Stimulated activated CD4-positive, alpha-beta T cell treated with anti-CD3 and anti-CD28 coated beads, Interleukin-12 subunit alpha, Interleukin-12 subunit beta, amount 100 ng/mL, for 48 hours (primary cell): ENCODE results near the gene RGS5.

Experiments
- DNase-seq, 3 donors: peaks; one replicate each; pipeline ENCODE4 v3.0.0-alpha.2; 2020; ENCODE audit warnings: low read depth in 2 of 3, low spot score in 1 of 3

The RGS5 gene

DNA sequence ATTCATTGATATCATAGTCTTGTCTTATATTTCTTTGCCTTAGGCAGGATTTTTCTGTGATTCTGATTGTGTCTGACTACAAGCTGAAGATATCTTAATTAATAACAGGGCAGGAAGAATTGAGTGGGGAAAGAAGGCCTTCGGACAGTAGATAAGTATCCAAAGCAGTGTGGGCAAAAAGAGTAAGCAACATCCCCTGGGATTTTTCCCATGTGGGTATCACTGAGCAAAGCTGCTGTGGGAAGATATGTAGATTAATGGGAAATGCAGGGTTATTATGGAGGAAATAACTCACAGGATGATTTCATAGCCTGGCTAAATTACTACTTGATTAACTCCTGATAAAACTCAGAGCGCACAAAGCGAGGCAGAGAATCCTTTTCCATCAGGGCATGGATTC, 55.7 kb downstream of the RGS5 start:
- no peak for DNase-seq

- no peak for DNase-seq
Observed at GRCh38 chr1:163145435-163145834, 57.3 kb downstream of the RGS5 start.

DNA sequence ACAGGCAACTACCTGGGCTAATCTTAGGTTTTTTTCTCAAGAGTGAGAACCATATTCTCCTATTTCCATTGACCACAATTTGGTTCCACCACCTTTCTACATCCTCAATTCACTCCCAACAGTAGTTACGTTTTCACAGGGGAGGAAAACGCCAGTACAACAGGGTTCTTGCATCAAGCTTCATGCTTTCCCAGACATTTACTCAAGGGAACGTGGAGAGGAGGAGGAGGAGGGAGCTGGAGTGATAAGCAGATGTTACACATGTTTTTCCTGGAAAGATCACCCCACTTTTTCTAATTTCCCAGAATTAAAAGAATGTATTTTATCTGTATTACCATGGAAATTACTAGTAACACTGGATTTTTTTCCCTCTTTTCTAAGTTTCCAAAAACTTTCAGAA, 58.3 kb downstream of the RGS5 start:
- no peak for DNase-seq

DNA sequence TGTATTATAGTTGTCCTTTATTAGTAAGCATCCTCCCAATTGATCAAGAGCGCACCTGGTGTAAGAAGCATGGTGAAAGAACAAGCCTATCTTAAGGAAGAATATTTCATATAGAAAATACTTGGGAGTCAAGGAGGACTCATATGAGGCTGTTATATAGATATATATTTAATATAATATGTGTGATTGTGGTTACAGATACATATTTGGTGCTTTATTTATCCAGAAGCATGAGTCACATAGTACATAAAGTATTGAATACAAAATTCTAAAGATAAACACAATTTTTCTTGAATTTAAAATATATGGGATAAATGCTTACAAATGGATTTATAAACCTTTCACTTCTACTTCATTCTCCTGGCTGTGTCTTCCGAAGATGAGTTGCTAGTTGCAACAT, 60.6 kb downstream of the RGS5 start:
- DNase-seq = no peak

- DNase-seq = no peak
Observed at GRCh38 chr1:163141556-163141955, 61.2 kb downstream of the RGS5 start.

DNA sequence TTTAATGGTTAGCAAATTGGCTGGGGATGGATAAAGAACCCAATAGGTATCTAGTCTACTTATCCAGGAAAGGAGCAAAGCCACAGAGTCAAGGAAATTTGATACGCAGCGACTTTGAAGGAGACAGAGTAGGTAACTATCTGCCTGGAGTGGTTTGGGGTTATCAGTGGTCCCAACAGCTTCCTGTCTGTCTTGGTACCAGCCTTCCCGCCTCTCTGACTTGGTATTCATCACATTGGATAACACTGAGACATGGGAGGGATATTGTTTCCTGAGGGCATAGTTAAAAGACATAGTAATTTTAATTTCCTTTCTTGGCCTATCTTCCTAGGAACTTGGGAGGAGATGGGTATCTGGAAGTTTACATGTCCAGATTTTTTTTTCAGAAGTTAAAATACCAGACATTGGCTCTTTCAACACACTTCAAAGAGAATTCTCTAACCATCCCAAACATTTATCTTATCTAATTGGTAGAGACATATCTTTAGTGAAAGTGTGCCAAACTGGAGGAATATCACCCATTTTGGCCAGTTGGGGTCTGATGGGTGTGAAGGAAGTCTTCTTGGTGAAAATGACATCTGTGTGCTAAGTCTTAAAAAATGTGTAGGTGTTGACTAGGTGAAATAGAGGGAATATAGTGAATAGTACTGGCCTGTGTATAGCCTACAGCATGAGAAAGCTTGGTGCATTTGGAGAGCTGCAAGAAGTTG, 65.0 kb downstream of the RGS5 start:
- no peak for DNase-seq

DNA sequence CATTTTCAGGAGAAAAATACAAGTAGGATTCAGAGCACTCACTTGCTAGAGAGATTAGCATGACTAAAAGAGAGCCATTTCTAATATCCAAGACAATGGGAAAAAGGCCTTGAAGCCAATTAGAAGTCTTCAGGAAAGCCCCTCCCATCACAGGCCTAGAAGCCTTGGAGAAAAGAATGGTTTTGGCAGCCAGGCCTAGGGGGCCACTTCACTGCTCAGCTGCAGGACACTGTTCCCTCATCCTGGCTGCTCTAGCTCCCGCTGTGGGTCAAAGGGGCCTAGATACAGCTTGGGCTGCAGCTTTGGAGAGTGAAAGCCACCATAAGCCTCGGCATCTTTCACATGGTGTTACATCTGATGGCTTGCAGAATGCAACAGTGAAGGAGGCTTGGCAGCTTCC, 70.7 kb downstream of the RGS5 start:
- no peak for DNase-seq

GRCh38 chr1:163130225-163130856, 72.4 kb downstream of the RGS5 start:
- DNase-seq = no peak

DNA sequence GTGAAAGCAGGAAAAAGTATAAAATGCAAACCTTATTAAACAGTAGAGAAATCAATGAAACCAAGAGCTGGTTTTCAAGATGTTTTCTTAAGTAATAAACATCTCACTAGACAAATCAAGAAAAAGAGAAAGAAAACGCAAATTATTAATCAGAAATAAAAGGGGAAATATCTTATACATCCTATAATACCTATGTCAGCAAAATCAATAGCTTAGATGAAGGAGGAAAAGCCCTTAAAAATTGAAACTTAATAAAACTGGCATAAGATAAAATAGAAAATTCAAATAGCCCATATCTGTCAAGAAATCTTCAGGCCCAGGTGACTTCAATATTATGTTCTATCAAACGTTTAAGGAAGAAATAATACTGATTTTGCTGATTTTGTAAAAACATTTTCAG, 74.4 kb downstream of the RGS5 start:
- DNase-seq = no peak

DNA sequence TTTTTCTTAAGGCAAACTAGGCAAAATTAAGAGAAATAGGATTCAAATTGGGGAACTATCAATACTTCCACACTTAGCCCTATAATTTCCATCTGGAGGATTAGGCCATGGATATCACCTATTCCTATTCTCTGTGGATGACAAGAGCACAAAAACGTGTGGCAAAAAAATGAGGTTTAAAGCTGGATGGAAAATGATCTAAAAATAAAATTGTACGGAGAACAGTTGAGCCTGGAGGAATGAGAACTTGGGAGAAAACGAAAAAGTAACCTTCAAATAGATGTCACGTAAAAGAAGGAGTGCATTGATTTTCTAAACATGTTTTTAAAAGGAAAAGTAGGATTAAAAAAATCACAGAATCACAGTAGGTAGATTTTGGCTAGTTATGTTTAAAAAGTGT, 77.9 kb downstream of the RGS5 start:
- DNase-seq = no peak

DNA sequence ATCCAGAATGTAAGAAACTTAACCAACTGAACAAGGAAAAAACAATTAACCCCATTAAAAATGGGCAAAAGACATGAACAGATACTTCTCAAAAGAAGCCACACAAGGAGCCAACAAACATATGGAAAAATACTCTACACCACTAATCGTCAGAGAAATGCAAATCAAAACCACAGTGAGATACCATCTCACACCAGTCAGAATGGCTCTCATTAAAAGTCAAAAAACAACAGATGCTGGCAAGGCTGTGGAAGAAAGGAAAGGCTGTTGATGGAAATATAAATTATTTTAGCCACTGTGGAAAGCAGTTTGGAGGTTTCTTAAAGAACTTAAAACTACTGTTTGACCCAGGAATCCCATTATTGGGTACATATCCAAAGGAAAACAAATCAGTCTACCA, 82.3 kb downstream of the RGS5 start:
- no peak for DNase-seq

- DNase-seq = no peak
Observed at GRCh38 chr1:163119707-163120106, 83.0 kb downstream of the RGS5 start.

- no peak for DNase-seq
Observed at GRCh38 chr1:163115887-163116286, 86.8 kb downstream of the RGS5 start.

- no peak for DNase-seq
Observed at GRCh38 chr1:163107655-163108054, 95.1 kb downstream of the RGS5 start.

GRCh38 chr1:163106364-163106987, 96.2 kb downstream of the RGS5 start:
- DNase-seq = no peak

GRCh38 chr1:163104385-163105099, 98.2 kb downstream of the RGS5 start:
- DNase-seq = no peak

- no peak for DNase-seq
Observed at GRCh38 chr1:163102590-163102989, 100.1 kb downstream of the RGS5 start.

DNA sequence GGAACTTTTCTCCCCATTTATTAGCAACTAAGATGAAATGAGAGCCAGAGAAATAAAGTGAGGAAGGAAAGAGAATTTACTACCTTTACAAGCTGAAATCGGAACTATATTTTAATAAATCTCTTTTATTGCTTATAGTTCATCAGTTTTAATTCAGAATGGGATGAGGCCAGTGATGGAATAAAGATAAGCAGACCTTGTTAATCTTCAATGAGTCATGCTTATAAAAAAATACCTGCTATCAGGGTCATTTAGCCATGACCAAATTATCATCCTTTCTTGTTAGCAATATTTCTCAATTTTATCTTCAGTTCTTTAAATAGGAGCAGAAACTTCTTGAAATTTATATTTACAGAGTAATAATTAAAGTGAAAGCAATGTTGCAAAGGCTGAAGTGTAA, 107.5 kb downstream of the RGS5 start:
- no peak for DNase-seq

GRCh38 chr1:163094589-163094988, 108.1 kb downstream of the RGS5 start:
- DNase-seq = no peak

DNA sequence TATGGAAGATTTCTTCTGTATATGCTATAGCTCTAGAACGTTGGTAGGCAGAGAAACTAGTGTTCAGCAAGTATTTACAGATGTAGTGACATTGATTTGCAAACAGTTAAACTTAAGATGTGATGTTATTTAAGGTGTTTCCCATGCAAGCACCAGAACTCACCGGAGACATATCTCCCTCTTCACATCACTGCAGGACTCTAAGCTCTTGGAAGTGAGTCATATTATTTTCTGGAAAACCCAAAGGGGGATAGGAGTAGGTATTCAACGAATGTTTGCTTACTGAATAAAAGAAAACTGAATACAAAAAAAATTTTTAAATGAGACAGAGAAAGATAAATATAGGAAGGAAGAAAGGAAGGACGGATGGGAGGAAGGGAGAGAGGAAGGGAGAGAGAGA, 108.5 kb downstream of the RGS5 start:
- DNase-seq = no peak

- no peak for DNase-seq
Observed at GRCh38 chr1:163093579-163093978, 109.1 kb downstream of the RGS5 start.

- DNase-seq = no peak
Observed at GRCh38 chr1:163093169-163093568, 109.5 kb downstream of the RGS5 start.
